A673 (cell line): ENCODE measurements around the gene CCSER1.

Experiments used
- EZH2 ChIP-seq: fragments of 200-600 bp; sonication (generic); IDR thresholded peaks from 2 replicates; pipeline ENCODE4 v1.6.1; 2017; ENCODE audit warnings: borderline replicate concordance, low read depth, mild to moderate bottlenecking, mixed read lengths, antibody characterized with exemption, low read length; ENCODE audit not compliant: poor library complexity, severe bottlenecking
- TF ChIP-seq, protein P1 (sequence below): fragments of 300-800, 200-600 bp; sonication (generic); conservative IDR thresholded peaks from 2 replicates; pipeline ENCODE4 v1.5.1; 2017; ENCODE audit warnings: low read depth, mild to moderate bottlenecking, antibody characterized with exemption, low read length, moderate library complexity, mixed read lengths

DNA sequence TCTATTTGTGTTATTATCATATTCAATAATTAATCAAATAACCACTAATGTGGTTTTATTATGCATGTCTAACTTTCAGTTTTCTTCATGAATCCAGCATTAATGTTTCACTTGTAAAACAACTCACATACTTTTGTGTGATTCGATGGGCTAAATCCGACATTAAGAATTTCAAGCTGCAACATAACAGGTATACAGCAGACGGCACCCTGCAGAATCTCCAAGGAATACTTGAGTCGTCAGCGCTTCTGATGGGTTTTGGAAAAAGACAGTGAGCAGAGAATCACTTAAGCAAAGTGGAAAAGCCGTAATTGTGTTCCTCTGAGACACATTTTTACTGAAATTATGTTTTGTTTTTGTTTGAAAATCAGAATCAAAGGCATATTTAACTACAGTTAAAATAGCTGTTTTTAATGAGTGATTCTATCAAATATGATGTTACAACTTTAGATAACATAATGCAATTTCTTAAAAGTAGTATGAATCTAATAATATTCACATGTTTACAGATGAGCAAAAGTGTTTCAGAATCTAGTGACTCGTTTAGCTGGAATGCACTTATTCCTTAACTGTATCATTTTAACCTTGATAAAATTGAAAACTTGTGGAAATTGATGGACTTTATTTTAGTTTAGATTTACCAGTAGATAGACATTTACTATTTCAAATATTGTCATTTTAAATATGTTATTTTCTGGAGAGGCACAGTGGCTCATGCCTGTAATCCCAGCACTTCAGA is 514.8 kb downstream of the CCSER1 start:
- TF ChIP-seq, protein P1, sequence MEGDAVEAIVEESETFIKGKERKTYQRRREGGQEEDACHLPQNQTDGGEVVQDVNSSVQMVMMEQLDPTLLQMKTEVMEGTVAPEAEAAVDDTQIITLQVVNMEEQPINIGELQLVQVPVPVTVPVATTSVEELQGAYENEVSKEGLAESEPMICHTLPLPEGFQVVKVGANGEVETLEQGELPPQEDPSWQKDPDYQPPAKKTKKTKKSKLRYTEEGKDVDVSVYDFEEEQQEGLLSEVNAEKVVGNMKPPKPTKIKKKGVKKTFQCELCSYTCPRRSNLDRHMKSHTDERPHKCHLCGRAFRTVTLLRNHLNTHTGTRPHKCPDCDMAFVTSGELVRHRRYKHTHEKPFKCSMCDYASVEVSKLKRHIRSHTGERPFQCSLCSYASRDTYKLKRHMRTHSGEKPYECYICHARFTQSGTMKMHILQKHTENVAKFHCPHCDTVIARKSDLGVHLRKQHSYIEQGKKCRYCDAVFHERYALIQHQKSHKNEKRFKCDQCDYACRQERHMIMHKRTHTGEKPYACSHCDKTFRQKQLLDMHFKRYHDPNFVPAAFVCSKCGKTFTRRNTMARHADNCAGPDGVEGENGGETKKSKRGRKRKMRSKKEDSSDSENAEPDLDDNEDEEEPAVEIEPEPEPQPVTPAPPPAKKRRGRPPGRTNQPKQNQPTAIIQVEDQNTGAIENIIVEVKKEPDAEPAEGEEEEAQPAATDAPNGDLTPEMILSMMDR = no peak
- TF ChIP-seq EZH2 = no peak
